CD4-positive, alpha-beta T cell treated with Interleukin-10 for 1 hour (primary cell): Measurements from ENCODE around the gene PCCA.
"Not testable (repeated sequence)": the region's sequence is repeated elsewhere in the genome, so short reads cannot be mapped to it uniquely, and the experiment has no call there.

Source experiments
- DNase-seq: peaks from one replicate; pipeline ENCODE4 v3.0.0-alpha.2; 2020

PCCA gene, protein sequence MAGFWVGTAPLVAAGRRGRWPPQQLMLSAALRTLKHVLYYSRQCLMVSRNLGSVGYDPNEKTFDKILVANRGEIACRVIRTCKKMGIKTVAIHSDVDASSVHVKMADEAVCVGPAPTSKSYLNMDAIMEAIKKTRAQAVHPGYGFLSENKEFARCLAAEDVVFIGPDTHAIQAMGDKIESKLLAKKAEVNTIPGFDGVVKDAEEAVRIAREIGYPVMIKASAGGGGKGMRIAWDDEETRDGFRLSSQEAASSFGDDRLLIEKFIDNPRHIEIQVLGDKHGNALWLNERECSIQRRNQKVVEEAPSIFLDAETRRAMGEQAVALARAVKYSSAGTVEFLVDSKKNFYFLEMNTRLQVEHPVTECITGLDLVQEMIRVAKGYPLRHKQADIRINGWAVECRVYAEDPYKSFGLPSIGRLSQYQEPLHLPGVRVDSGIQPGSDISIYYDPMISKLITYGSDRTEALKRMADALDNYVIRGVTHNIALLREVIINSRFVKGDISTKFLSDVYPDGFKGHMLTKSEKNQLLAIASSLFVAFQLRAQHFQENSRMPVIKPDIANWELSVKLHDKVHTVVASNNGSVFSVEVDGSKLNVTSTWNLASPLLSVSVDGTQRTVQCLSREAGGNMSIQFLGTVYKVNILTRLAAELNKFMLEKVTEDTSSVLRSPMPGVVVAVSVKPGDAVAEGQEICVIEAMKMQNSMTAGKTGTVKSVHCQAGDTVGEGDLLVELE

DNA sequence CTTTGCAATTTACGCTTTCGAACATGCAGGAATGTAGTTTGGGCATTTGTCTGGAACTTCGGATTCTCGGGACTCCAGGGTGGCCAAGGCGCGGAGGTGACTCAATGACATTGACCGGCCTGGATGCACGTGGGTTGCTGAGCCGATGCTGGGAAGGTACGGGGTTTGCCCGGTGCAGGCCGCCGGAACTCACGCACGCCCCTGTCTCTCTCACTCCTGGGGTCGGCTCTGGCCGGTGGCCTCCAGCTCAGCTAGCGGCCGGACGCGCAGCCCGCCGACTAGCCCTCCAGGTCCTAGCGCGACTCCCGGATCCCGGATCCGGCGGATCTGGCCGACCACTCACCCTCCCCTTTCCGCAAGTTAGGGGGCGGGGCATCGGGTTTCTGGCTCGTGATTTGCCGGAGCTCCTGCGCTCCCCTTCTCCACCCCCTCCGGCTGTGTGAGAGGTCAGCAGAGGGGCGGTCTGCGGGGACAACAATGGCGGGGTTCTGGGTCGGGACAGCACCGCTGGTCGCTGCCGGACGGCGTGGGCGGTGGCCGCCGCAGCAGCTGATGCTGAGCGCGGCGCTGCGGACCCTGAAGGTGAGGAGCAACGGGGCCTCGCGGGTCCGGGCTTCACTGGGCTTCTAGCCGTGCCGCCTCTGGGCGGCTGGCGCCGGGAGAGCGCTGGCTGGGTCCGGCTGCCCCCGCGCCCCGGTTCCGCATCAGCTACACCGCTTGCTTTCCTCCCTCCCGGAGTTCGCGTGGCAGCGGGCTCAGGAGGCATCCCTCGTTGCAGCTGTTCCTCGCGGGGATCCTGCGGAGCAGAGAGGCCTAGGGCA lies at the start of gene PCCA:
Gene PCCA, plus strand, starts transcription at position 450 of the 821 bp plus-strand sequence. Its CDS starts 28 bp downstream, at position 478.
- peak; percentile 79 for DNase-seq

DNA sequence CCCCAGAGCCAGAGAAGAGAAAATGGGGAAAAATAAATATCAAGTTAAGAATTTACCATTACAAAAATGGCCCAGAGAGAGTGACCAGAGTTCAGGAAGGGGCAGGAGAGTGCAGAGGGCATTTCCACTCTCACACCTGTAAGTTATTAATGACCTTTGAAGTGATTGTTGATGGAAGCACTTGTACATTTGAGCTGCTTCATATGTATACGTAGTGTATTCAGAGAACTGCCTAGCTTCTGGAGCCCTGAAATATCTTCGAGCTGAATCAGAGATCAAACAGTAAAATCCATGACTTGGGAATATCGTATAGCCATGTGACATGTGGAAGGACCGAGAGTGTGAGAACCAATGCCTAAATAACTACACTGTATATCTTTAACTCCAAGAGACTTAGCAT lies 49.2 kb upstream of the PCCA start:
- no peak for DNase-seq

DNA sequence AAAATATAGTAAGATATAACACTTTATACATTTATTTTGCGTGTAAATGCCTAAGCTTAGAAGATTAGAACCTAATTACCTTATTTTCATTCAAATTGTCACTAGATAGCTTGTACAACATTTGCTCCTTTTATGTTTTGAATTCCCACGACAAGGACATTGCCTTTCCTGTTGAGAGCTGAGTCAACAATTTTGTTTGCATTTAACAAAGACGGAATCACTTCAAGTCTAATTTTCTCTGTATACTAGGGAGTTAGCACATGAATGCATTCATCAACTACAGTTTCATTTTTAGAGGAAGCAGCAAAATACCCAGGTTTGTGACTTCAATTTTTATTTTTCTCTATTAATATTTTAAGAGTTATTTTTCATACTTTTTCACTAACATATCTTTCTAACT lies 48.7 kb upstream of the PCCA start:
- DNase-seq: no peak

DNA sequence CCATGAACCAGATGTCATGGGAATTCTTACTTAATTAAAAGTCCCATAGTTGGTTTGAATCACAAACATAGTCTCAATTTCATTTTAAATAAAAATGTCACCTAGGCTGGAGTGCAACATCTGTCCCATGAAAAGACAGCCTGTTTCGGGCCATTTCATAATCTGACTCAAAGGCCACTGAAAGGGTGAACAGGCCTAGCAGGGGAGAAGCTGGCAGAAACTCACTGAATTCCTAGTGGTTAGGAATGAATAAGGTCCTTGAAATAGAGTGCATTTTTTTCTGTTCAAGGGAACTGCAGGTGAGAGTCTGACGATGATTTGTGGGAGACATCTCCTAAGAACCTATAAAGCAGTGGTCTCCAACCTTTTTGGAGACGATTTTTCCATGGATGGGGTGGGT lies 44.0 kb upstream of the PCCA start:
- DNase-seq: no peak

DNA sequence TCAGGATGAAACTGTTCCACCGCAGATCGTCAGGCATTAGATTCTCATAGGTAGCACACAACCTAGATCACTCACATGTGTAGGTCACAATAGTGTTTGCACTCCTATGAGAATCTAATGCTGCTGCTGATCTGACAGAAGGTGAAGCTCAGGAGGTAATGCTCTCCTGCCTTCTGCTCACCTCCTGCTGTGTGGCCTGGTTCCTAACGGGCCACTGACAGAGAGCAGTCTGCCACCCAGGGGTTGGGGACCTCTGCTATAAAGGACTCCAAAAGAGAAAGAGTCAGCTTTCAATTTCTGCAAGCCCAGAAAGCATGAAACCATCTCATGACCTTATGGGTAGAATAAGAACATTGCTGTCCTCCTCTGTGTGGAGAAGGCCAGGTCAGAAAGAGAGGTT lies 43.5 kb upstream of the PCCA start:
- DNase-seq: no peak

DNA sequence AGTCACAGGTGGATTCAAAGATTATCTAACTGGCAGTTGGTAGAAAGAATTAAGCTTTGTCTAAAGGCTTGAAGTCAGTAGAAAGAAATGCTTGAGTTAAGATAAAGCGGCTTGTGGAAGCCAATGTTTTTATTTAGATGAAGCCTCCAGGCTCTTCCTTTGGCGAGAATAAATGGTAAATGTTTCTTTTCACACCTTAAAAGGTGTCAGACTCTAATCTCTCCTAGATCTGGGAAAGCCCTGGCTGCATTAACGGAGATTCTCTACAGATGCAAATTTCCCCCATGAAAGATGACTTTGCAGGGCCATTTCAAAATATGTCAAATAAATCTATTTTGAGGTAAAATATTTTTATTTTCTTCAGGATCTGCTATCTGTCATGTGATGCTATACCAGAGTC lies 37.8 kb upstream of the PCCA start:
- no peak for DNase-seq

DNA sequence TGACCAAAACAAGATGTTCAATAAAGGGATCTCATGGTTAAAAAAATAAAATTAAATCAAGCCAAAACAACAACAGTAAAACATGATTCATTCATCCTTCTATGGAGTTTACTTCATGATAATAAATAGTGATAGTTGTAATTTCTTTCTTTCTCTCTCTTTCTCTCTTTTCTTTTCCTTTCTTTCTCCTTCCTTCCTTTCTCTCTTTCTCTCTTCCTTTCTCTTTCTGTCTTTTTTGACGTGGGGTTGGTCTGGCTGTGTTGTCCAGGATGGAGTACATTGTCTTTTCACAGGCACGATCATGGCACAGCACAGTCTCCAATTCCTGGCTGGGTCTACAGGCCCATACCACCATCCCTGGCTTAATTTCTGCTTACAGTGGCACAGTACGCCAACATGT lies 29.1 kb upstream of the PCCA start:
- DNase-seq: no peak

DNA sequence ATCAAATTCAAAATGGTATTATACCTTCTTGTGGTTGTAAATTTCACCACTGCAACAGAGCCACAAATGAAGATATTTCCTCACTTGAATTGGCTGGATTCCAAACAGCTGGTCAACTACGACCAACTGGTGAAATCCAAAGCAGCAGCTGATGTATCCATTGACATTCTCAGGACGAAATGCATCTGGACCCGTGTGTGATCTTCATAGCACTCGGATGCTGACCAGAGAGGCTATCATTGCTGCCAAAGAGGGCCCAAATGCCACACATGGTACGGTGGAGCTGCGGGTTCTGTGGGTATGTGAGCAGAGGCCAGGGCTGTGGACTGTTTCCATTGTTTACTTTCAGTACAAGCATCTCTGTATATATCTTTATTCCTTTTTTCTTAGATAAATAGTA lies 25.6 kb upstream of the PCCA start:
- DNase-seq: no peak

DNA sequence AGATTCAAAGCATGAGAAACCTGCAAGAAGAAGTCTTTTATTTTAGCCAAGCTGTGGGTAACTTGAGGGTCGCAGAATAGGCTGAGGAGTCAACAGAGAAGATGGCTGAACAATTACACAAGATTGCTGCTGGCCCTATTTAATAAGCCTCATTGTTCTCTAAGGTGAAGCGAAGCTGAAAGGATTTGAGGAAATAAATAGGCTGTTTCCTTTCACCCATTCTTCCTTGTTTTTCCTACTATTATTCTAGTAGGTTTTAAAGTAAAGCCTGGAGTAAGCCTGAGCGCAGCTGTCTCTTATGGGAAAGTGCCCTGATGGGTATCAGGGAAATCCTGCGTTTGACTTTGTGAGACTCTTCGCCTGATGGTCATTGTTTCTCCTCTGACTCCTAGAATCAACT lies 25.0 kb upstream of the PCCA start:
- DNase-seq: no peak

DNA sequence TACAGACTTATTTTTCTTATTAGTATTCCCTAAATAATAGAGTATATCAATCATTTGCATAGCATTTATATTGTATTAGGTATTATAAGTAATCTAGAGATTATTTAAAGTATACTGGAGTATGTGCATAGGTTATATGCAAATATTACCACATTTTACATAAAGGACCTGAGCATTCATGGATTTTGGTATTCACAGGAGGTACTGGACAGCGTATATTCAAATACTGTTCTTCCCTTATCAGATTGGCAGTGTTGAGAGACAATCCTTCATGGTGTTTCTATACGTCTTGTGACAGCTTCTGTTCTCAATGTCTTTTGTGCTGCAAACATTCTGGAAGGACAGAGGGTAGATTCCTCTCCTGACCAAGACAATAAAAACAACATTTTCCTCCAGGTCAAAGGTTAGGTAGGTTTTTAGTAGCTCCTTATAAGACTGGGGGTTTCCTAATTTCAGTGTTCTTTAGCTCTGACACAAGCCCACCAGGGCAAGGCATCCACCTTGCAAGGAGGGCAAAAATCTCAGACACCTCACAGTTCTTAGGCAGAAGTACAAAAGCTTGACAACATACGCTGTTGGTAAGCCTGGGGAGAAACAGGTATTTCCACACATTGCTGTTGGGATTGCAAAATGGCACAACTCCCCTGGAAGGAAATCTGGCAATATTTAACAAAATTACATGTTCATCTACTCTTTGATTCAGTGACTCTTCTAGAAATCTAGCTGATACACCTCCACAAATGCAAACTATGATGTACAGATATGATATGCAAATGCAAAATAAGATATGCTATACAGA lies 20.6 kb upstream of the PCCA start:
- DNase-seq: no peak

DNA sequence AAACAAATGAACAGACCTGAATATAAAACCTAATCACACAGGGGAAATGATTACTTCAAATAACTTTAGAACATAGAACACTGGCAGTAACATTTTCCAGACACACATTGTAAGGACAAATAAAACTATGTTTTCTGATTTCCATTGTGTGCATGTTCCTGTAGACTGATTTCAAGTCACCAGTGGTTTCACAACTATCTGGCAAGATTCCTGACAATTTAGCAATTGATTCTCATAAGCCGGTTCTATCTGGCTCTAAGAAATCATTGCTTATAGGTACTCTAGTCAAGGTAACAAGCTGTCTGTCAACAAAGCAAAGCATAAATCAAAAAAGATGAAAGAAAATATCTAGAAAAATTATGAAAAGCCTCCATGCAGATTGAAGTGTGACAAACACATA lies 19.6 kb upstream of the PCCA start:
- no peak for DNase-seq

DNA sequence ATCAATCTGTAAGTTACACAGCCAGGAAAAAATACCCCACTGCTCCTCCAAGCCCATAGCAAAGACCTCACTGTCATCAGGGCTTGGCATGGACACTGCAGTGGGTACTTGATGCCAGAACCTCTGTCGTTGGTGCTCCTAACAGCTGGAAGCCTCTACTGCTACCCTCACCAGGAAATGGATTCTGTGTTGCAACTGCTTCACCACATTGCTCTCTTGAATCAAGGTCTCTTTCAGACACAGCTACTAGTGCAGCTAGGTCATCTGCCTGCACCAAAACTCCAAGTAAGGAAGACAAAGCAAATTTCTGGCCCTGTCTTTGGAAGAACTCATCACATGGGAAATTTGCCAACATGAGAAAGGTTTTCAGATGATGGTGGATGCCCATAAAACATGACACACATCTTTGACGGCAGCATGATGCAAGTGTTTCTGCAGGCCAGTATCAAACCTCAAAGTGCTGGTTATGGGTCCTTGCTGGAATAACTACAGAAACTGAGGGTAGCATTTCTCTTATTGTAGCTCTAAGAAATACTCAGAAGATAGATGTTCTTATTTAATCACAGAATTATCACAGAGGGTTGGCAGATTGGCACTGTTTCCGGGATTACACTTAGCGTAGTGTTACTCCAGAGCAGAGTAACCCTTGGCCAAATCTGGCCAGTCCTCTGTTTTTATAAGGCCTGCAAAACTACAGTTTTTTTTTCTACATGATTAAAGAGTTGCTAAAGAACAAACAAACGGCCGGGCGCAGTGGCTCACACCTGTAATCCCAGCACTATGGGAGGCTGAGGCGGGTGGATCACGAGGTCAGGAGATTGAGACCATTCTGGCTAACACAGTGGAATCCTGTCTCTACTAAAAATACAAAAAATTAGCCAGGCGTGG lies 12.9 kb upstream of the PCCA start:
- DNase-seq: no peak

DNA sequence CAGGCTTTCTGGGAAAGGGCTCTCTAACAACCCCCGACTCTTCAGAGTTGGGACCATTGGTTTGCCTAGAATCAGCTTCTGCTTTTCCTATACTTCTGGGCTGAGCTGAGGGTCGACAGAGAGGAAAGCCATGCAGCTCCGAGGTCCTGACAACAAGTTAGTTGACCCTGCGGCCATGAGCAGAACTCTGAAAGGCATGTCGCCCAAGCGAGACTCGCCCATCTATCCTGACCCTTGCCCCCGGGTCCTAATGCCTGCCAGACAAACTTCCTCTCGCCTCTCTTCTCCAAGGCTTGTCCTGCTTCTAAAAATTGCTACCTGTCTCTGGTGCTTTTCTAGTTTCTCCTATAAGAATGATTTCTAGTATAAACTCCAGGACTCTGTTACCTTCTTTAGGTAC lies 9.9 kb upstream of the PCCA start:
- not testable (repeated sequence) for DNase-seq

DNA sequence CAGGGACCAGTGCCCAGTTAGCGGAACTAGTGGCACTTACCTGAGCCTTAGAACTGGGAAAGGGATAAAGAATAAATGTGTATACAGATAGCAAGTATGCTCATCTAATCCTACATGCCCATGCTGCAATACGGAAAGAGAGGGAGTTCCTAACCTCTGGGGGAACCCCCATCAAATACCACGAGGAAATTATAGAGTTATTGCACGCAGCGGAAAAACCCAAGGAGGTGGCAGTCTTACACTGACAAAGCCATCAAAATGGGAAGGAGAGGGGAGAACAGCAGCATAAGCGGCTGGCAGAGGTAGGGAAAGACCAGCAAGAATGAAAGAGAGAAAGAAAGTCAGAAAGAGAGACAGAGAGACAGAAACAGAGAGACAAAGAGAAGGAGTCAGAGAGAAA lies 5.5 kb upstream of the PCCA start:
- DNase-seq: not testable (repeated sequence)

DNA sequence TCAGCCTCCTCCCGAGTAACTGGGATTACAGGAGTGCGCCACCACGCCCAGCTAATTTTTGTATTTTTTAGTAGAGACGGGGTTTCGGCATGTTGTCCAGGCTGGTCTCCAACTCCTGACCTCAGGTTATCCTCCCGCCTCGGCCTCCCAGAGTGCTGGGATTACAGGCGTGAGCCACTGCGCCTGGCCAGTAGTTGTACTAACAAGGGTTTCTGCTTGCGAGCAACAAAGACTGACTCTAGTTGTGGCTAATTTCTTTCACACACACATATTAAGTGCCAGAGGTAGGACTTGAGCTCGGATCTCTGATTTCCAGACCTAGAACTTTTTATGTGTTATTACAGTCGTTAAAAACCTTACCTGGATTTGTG lies 635 bp upstream of the PCCA start:
- no peak for DNase-seq

DNA sequence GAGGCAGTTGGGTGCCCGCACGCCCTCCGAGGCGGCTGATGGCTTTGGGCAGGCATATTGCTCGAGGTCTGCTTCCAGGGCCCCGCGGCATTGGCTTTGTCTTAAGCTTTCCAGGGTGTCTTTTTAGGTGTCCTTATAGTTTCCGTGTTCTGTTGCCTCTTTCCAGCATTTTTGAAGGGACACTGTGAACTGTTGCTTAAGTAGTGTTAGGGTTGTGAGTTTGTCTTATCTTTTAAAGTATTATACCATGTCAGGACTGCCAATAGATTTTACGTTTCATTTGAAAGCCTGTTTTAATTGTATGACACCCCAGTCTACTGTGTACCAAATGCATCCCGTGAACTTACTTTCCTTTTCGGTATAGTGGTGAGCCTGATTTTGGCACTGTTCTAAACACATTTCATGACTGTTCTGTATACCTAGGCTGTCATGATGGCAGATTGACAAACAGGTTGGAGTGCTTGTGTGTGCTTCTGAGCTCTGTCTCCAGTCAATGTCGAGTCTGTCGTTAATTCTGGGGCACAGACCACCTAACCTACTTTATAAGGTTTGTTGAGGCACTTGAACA lies 656 bp downstream of the PCCA start:
- DNase-seq: peak; percentile 35

DNA sequence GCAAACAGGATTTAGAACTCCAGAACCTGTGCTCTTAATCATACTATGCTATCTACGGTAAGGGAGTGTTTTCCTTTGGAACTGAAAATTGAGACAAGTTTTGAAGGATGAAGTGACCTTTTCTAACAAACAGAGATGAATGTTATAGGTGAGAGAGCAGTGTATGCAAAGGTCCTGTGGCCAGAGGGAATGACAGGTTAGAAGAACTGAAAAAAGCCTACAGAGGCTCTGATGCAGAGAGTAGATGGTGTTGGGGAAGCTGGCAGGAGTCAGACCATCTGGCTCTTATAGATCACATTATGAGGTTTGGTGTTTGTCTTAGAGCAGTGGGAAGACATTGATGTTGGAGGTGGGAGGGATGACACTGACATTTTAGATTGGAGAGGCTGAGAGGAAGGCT lies 2.0 kb downstream of the PCCA start:
- no peak for DNase-seq

DNA sequence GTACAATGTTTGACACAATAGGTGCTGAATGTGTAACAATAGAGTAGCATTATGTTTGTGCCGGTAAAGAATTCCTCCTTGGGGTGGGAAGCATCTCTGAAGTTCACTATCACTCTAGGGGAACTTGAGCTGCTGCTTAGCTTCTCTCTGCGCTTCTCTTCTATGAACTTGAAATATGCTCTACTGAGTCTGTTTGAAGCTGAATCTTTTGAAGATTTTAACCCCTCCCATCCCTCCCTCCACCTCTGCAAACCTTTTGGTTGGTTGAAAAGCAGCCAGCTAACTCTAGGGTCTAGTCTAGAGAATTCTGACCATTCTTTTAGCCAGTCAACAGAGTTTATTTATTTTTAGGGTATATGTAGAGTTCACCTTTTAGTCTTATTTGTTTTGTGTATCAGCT lies 2.5 kb downstream of the PCCA start:
- DNase-seq: no peak

DNA sequence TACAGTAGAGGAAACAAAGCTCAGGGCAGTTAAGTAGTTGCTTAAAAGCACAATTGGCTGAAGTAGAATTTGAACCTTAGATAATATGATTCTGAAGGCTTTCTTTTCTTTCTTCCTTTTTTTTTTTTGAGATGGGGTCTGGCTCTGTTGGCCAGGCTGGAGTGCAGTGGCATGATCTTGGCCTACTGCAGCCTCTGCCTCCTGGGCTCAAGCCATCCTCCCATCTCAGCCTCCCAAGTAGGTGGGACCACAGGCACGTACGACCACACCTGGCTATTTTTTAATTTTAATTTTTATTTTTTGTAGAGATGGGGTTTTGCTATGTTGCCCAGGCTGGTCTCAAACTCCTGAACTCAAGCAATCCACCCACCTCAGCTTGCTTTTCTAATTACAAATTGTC lies 3.4 kb downstream of the PCCA start:
- DNase-seq: not testable (repeated sequence)

DNA sequence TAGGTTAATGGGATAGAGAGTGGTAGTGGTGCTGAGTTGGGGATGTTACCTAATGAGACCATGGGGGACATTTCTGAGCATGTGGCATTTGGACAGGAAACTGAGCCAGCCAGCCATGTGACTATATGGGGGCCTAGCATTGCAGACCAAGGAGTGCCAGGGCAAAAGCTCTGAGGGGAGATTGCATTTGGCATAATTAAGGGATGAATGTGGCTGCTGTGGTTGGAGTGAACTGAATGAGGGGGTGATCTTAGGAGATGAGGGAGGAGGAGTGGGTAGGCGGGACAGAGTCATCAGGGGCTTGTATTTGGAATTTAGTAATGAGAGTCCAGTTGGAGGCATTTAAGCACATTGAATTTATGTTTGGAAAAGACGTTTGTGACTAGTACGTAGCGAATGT lies 6.6 kb downstream of the PCCA start:
- DNase-seq: no peak

DNA sequence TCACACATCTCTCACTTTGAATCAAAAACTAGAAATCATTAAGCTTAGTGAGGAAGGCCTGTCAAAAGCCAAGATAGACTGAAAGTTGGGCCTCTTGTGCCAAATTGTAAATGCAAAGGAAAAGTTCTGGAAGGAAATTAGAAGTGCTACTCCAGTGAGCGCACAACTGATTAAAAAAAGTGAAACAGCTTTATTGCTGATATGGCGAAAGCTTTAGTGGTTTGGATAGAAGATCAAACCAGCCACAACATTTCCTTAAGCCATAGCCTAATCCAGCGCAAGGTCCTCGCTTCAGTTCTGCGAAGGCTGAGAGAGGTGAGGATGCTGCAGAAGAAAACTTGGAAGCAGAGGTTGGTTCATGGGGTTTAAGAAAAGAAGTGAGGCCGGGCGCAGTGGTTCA lies 7.6 kb downstream of the PCCA start:
- no peak for DNase-seq
